HepG2 (cell line): ENCODE data around the gene SOSTDC1. TPM values are rescaled to one million over a fixed set of nuclear protein-coding genes. Genes with fewer than 3 reads are reported as not detected.

ENCODE experiments used
- ATAC-seq: fragments of 200-7000 bp; cut with Tn5 transposase; 3 replicates; pipeline ENCODE4 v1.9.1; 2020; ENCODE audit warnings: mild to moderate bottlenecking, moderate library complexity
- BruUV-seq: library from RNA; stranded (reverse); fragments of 400-500 nt; replicated peaks from 2 replicates; lab custom pipeline; 2021; lab: Mats Ljungman, UMichigan
- CTCF ChIA-PET: fragments of 300-600 bp; formaldehyde crosslinking; extraction: SDS; loops from one replicate; lab custom pipeline; 2021; ENCODE audit warnings: low total read pairs, inconsistent platforms, low intra/inter-chr PET ratio; lab: Yijun Ruan, JAX
- POLR2A ChIA-PET: fragments of 350-600 bp; sonication (Branson Sonifier 250); formaldehyde crosslinking; loops from one replicate; lab custom pipeline; 2020; ENCODE audit warnings: antibody characterized with exemption, inconsistent platforms; lab: Yijun Ruan, JAX
- DNase-seq: peaks from one replicate; pipeline ENCODE4 v3.0.0-alpha.2; 2015; ENCODE audit warnings: low spot score
- FAIRE-seq: peaks from 3 replicates; lab custom pipeline; 2011; peaks lifted over from hg19 to GRCh38; lab: Jason Lieb, UNC
- H2AFZ ChIP-seq: one replicate; pipeline ENCODE4 v1.6.1; 2011; ENCODE audit warnings: low read length, inconsistent platforms
- H3K27ac ChIP-seq: fragments of 300-600 bp; 3 replicates; pipeline ENCODE4 v1.8.0; 2011; ENCODE audit warnings: mixed run types, mild to moderate bottlenecking, mixed read lengths, low read length, inconsistent platforms; ENCODE audit not compliant: insufficient read depth; ENCODE audit errors: extremely low read length
- H3K27me3 ChIP-seq, 2 experiments: fragments of 200-600 bp in 1 of 2; 2 replicates in 1 of 2; 3 replicates in 1 of 2; pipeline versions ENCODE4 v1.6.0 to v1.8.0; 2011; ENCODE audit warnings: low read length in 2 of 2, mild to moderate bottlenecking in 2 of 2, moderate library complexity in 2 of 2, inconsistent platforms in 1 of 2; ENCODE audit not compliant: insufficient read depth in 2 of 2, control insufficient read depth in 1 of 2
- H3K36me3 ChIP-seq, 2 experiments: fragments of 200-600 bp in 1 of 2; replicated peaks in 1 of 2; 2 replicates in 1 of 2; 3 replicates in 1 of 2; pipeline versions ENCODE4 v1.5.1 to v1.8.0; 2011; ENCODE audit warnings: low read length in 2 of 2, inconsistent platforms in 1 of 2; ENCODE audit not compliant: insufficient read depth in 2 of 2, control insufficient read depth in 1 of 2
- H3K4me1 ChIP-seq: 2 replicates; pipeline ENCODE4 v1.5.1; 2012; ENCODE audit warnings: low read length, inconsistent platforms; ENCODE audit not compliant: insufficient read depth
- H3K4me2 ChIP-seq: 2 replicates; pipeline ENCODE4 v1.6.0; 2011; ENCODE audit warnings: low read depth, low read length, inconsistent platforms
- H3K4me3 ChIP-seq, 3 experiments: fragments of 200-600 bp in 1 of 3; sonication (generic), shearing (Covaris generic) in 1 of 3; replicated peaks in 1 of 3; 2 replicates each; pipeline ENCODE4 v1.5.1; 2011 to 2016; ENCODE audit warnings: low read length in 3 of 3, inconsistent platforms in 2 of 3, low read depth in 2 of 3, mild to moderate bottlenecking in 2 of 3, control low read depth in 1 of 3, mixed read lengths in 1 of 3; ENCODE audit not compliant: insufficient read depth in 1 of 3
- H3K79me2 ChIP-seq: one replicate; pipeline ENCODE4 v1.6.1; 2011; ENCODE audit warnings: low read length, inconsistent platforms; ENCODE audit not compliant: insufficient read depth
- H3K9ac ChIP-seq: 2 replicates; pipeline ENCODE4 v1.6.0; 2011; ENCODE audit warnings: mild to moderate bottlenecking, low read depth, low read length, inconsistent platforms; ENCODE audit not compliant: insufficient read depth
- H3K9me3 ChIP-seq: 2 replicates; pipeline ENCODE4 v1.5.1; 2012; ENCODE audit warnings: mild to moderate bottlenecking, low read length
- H4K20me1 ChIP-seq: 2 replicates; pipeline ENCODE4 v1.6.0; 2011; ENCODE audit warnings: inconsistent platforms, mild to moderate bottlenecking, low read length, moderate library complexity; ENCODE audit not compliant: insufficient read depth
- CCDC6 ChIP-seq: sonication (generic); formaldehyde crosslinking; IDR thresholded peaks from 2 replicates; pipeline ENCODE4 v1.8.1; 2022; ENCODE audit warnings: mild to moderate bottlenecking, missing genetic modification reagents, moderate library complexity
- HDAC1 ChIP-seq: sonication (generic); formaldehyde crosslinking; IDR thresholded peaks from 2 replicates; pipeline ENCODE4 v1.5.1; 2020; ENCODE audit warnings: mild to moderate bottlenecking, missing genetic modification reagents
- HOXA5 ChIP-seq: sonication (generic); formaldehyde crosslinking; IDR thresholded peaks from 2 replicates; pipeline ENCODE4 v1.4.0; 2020; ENCODE audit warnings: missing genetic modification reagents
- RBAK ChIP-seq: sonication (generic); formaldehyde crosslinking; IDR thresholded peaks from 2 replicates; pipeline ENCODE4 v1.5.1; 2020; ENCODE audit warnings: mild to moderate bottlenecking, missing genetic modification reagents
- SMAD3 ChIP-seq: sonication (generic); formaldehyde crosslinking; IDR thresholded peaks from 2 replicates; pipeline ENCODE4 v1.4.0; 2020; ENCODE audit warnings: missing genetic modification reagents
- ZNF256 ChIP-seq: sonication (generic); formaldehyde crosslinking; conservative IDR thresholded peaks from 2 replicates; pipeline ENCODE4 v1.4.0; 2020; ENCODE audit warnings: missing genetic modification reagents
- ZNF350 ChIP-seq: sonication (generic); formaldehyde crosslinking; IDR thresholded peaks from 2 replicates; pipeline ENCODE4 v1.4.0; 2020; ENCODE audit warnings: mild to moderate bottlenecking, low read depth, missing genetic modification reagents, borderline replicate concordance
- ZNF558 ChIP-seq: sonication (generic); formaldehyde crosslinking; IDR thresholded peaks from 2 replicates; pipeline ENCODE4 v1.9.0; 2022; ENCODE audit warnings: mild to moderate bottlenecking, missing genetic modification reagents, borderline replicate concordance
- ZNF792 ChIP-seq: IDR thresholded peaks from 2 replicates; pipeline ENCODE4 v1.6.1; 2016
- ZSCAN21 ChIP-seq: sonication (generic); formaldehyde crosslinking; IDR thresholded peaks from 2 replicates; pipeline ENCODE4 v1.8.0; 2022; ENCODE audit warnings: mild to moderate bottlenecking, missing genetic modification reagents, moderate library complexity, borderline replicate concordance
- WGBS: methylation state at CpG from one replicate; pipeline ENCODE4 v1.1.6; 2017; ENCODE audit warnings: low lambda C conversion rate; 5-methylcytosine and 5-hydroxymethylcytosine counted together
- in situ Hi-C: cut with HindIII; loops from 2 replicates; pipeline ENCODE4 v1.10.0; 2017; ENCODE audit warnings: low pct_unique_long_range_greater_than_20kb; ENCODE audit not compliant: extremely low pct_ligation_motif_present
- intact Hi-C: fragments of 100-400 bp; cut with micrococcal nuclease; formaldehyde crosslinking; loops from one replicate; pipeline ENCODE4 v1.10.0; 2022; ENCODE audit not compliant: unreplicated experiment
- polyA plus RNA-seq, 8 experiments: library from polyadenylated mRNA; depleted of rRNA in 3 of 8; stranded (reverse) in 7 of 8; unstranded in 1 of 8; fragments of >200 nt; fragmentation: Illumina TruSeq in 4 of 8; extraction: Trizol in 4 of 8; gene quantifications; 2 replicates each; pipeline versions ENCODE4 v1.2.1 to v1.2.3, GENCODE V29; 2011 to 2016; ENCODE audit warnings: low read depth in 4 of 8, missing spikeins in 1 of 8, mixed read lengths in 1 of 8; ENCODE audit not compliant: insufficient read depth in 1 of 8
- total RNA-seq, 5 experiments: library from RNA; depleted of rRNA; stranded (reverse); fragments of >200 nt; fragmentation: Illumina TruSeq; extraction: Trizol; gene quantifications; 2 replicates each; pipeline ENCODE4 v1.2.3, GENCODE V29; 2016; ENCODE audit warnings: low read depth in 1 of 5
- TF ChIP-seq, protein P1 (sequence below): IDR thresholded peaks from 2 replicates; pipeline ENCODE4 v1.6.1; 2016; ENCODE audit warnings: missing biosample characterization, missing genetic modification reagents, low read depth
- TF ChIP-seq, protein P2 (sequence below): sonication (generic); formaldehyde crosslinking; IDR thresholded peaks from 2 replicates; pipeline ENCODE4 v1.4.0; 2020; ENCODE audit warnings: missing genetic modification reagents
- TF ChIP-seq, protein P3 (sequence below): sonication (generic); formaldehyde crosslinking; IDR thresholded peaks from 2 replicates; pipeline ENCODE4 v1.4.0; 2020; ENCODE audit warnings: missing genetic modification reagents
- TF ChIP-seq, protein P4 (sequence below): IDR thresholded peaks from 2 replicates; pipeline ENCODE4 v1.6.1; 2016
- TF ChIP-seq, protein P5 (sequence below): sonication (generic); formaldehyde crosslinking; IDR thresholded peaks from 2 replicates; pipeline ENCODE4 v1.4.0; 2020; ENCODE audit warnings: missing genetic modification reagents, mild to moderate bottlenecking, borderline replicate concordance
- TF ChIP-seq, protein P6 (sequence below): IDR thresholded peaks from 2 replicates; pipeline ENCODE4 v1.6.1; 2018; ENCODE audit warnings: missing genetic modification reagents

Gene SOSTDC1
- total and polyA plus RNA-seq, 2 of the 13 experiments (the other 11 are each of a cell fraction or from before 2014, with no cell fraction given): not detected

DNA sequence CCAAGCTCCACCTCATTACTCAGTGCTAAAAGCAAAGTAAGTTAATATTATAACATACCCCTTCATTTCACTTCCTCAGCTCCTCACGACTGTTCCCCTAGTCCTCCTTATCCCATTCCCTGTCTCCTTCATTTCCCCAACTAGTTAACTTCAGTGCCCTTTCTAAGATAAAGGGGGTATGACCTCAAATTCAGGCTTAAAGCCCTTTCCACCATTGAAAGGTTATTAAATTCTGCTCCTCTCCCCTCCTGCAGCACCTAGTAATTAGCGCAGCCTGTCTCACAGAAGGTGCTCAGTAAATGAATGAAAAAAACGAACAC lies 45.2 kb downstream of the SOSTDC1 start:
- H3K4me3 ChIP-seq: peak overlapping the region; percentile 56 to 77 (median 69); a peak in 5 of 6 replicates
- H3K27ac ChIP-seq: peak overlapping the region; percentile 75
- ATAC-seq (peak; percentile 2; the same call in 2 of the 3 replicates), DNase-seq (no peak), FAIRE-seq (no peak)
- H3K4me1 ChIP-seq: peaks cover 24% of the 10 kb centered on the region
- H2AFZ ChIP-seq: peak overlapping the region; percentile 85
- no peaks in the 10 kb centered on the region for H3K27me3 ChIP-seq
- no TSS peak for BruUV-seq
- H3K79me2 ChIP-seq: no peaks in the 10 kb centered on the region
- H3K36me3 ChIP-seq: no peaks in the 10 kb centered on the region
- H4K20me1 ChIP-seq: no peaks in the 10 kb centered on the region
- intact Hi-C loops: loop anchor here (5.0 kb wide), 1 partner anchor 72 kb away; no protein-coding TSS in a partner anchor
- CTCF ChIA-PET: no interaction called here
- H3K9ac ChIP-seq: peak overlapping the region; percentile 75
- in situ Hi-C loops: no loop called here
- POLR2A ChIA-PET: interaction anchor here (0.8 to 2.4 kb wide), 4 partner anchors 31 to 225 kb away, joined by 3 to 6 read pairs (median 4); partner anchors contain the start of genes ANKMY2 and BZW2
- H3K4me2 ChIP-seq: peak overlapping the region; percentile 99
- H3K9me3 ChIP-seq: no peaks in the 10 kb centered on the region
- WGBS: 0% methylated on average over 3 of the region's 3 CpGs
- TF ChIP-seq, protein P1, sequence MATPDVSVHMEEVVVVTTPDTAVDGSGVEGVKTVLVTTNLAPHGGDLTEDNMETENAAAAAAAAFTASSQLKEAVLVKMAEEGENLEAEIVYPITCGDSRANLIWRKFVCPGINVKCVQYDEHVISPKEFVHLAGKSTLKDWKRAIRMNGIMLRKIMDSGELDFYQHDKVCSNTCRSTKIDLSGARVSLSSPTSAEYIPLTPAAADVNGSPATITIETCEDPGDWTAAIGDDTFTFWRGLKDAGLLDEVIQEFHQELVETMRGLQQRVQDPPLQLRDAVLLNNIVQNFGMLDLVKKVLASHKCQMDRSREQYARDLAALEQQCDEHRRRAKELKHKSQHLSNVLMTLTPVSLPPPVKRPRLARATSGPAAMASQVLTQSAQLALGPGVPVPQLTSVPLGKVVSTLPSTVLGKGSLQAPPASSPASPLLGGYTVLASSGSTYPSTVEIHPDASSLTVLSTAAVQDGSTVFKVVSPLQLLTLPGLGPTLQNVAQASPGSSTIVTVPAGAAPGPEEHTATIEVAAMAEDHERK (CRISPR knock-in tag): 0 out of 2 replicates have a peak, but pooled peaks have one; percentile 30
- TF ChIP-seq, protein P2, sequence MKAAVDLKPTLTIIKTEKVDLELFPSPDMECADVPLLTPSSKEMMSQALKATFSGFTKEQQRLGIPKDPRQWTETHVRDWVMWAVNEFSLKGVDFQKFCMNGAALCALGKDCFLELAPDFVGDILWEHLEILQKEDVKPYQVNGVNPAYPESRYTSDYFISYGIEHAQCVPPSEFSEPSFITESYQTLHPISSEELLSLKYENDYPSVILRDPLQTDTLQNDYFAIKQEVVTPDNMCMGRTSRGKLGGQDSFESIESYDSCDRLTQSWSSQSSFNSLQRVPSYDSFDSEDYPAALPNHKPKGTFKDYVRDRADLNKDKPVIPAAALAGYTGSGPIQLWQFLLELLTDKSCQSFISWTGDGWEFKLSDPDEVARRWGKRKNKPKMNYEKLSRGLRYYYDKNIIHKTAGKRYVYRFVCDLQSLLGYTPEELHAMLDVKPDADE: no peak
- TF ChIP-seq, protein P3, sequence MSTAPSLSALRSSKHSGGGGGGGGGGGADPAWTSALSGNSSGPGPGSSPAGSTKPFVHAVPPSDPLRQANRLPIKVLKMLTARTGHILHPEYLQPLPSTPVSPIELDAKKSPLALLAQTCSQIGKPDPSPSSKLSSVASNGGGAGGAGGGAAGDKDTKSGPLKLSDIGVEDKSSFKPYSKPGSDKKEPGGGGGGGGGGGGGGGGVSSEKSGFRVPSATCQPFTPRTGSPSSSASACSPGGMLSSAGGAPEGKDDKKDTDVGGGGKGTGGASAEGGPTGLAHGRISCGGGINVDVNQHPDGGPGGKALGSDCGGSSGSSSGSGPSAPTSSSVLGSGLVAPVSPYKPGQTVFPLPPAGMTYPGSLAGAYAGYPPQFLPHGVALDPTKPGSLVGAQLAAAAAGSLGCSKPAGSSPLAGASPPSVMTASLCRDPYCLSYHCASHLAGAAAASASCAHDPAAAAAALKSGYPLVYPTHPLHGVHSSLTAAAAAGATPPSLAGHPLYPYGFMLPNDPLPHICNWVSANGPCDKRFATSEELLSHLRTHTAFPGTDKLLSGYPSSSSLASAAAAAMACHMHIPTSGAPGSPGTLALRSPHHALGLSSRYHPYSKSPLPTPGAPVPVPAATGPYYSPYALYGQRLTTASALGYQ (CRISPR knock-in tag): peak; percentile 43; the same call in 1 of the 2 replicates
- TF ChIP-seq ZNF256 (CRISPR knock-in tag): 0 out of 2 replicates have a peak, but pooled peaks have one; percentile 31
- TF ChIP-seq ZNF350 (CRISPR knock-in tag): no peak
- TF ChIP-seq RBAK (CRISPR knock-in tag): no peak
- no peak for TF ChIP-seq HOXA5 (CRISPR knock-in tag)
- TF ChIP-seq ZSCAN21: no peak
- no peak for TF ChIP-seq HDAC1 (CRISPR knock-in tag)
- TF ChIP-seq CCDC6 (CRISPR knock-in tag): peak; percentile 54; the same call in 1 of the 2 replicates
- no peak for TF ChIP-seq ZNF558 (CRISPR knock-in tag)
- TF ChIP-seq, protein P4, sequence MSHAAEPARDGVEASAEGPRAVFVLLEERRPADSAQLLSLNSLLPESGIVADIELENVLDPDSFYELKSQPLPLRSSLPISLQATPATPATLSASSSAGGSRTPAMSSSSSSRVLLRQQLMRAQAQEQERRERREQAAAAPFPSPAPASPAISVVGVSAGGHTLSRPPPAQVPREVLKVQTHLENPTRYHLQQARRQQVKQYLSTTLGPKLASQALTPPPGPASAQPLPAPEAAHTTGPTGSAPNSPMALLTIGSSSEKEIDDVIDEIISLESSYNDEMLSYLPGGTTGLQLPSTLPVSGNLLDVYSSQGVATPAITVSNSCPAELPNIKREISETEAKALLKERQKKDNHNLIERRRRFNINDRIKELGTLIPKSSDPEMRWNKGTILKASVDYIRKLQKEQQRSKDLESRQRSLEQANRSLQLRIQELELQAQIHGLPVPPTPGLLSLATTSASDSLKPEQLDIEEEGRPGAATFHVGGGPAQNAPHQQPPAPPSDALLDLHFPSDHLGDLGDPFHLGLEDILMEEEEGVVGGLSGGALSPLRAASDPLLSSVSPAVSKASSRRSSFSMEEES (CRISPR knock-in tag): 0 out of 2 replicates have a peak, but pooled peaks have one; percentile 11
- no peak for TF ChIP-seq SMAD3 (CRISPR knock-in tag)
- TF ChIP-seq, protein P5, sequence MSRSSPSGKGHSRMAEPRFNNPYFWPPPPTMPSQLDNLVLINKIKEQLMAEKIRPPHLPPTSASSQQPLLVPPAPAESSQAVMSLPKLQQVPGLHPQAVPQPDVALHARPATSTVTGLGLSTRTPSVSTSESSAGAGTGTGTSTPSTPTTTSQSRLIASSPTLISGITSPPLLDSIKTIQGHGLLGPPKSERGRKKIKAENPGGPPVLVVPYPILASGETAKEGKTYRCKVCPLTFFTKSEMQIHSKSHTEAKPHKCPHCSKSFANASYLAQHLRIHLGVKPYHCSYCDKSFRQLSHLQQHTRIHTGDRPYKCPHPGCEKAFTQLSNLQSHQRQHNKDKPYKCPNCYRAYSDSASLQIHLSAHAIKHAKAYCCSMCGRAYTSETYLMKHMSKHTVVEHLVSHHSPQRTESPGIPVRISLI (CRISPR knock-in tag): peak; percentile 63; the same call in 1 of the 2 replicates
- TF ChIP-seq, protein P6, sequence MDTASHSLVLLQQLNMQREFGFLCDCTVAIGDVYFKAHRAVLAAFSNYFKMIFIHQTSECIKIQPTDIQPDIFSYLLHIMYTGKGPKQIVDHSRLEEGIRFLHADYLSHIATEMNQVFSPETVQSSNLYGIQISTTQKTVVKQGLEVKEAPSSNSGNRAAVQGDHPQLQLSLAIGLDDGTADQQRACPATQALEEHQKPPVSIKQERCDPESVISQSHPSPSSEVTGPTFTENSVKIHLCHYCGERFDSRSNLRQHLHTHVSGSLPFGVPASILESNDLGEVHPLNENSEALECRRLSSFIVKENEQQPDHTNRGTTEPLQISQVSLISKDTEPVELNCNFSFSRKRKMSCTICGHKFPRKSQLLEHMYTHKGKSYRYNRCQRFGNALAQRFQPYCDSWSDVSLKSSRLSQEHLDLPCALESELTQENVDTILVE (CRISPR knock-in tag): 0 out of 2 replicates have a peak, but pooled peaks have one; percentile 16
- TF ChIP-seq ZNF792 (CRISPR knock-in tag): no peak
